SK-N-MC (cell line): ENCODE data around the gene AKAP6.

Source experiments
- EZH2 ChIP-seq: fragments of 200-600 bp; sonication (generic); IDR thresholded peaks from one replicate; pipeline ENCODE4 v1.6.1; 2017; ENCODE audit warnings: antibody characterized with exemption
- POLR2AphosphoS5 ChIP-seq: IDR thresholded peaks from 2 replicates; pipeline ENCODE4 v1.6.1; 2012; ENCODE audit warnings: mild to moderate bottlenecking, low read depth, low read length, borderline replicate concordance

GRCh38 chr14:32525591-32525990 lies 196.5 kb downstream of the AKAP6 start:
- no peak for TF ChIP-seq POLR2AphosphoS5
- TF ChIP-seq EZH2: no peak
